ENCODE data around the gene CEBPA. TPM values are rescaled to one million over a fixed set of nuclear protein-coding genes. Genes with fewer than 3 reads are reported as not detected.

Gene CEBPA
- polyA plus RNA-seq, 1 donor (not counting 4 experiments of a cell fraction or from before 2014, with no cell fraction given) = 3.6 TPM

DNA sequence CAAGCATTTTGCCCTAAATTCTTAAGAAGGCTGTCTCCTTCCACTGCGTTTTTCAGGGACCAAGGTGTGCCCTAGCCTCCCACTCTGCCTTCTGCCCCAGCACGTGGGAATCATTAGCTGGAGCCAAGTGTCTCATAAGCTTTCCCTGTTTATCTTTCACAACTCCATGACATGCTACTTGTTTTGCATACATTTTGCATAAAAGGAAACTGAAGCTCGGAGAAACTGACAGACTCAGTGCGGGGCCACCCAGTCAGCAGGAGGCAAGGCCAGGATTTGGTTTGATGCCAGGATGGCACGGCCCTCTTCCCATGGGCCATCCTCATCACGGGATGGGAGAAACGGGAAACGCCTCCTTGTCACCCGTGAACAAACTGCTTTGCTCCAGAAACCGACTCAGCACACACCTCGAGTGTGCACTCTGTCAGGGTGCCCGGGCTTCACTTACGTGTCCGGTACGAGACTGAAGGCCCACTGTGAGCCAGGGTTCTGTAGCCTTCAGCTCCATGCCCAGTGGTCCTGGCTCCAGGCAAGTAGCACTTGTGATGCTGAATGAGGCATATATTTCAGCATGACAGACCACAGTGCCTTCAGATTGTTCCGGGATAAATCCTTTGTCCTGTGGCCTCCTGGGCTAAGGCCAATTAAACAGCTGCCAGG is 9.6 kb downstream of the CEBPA start:
- Histone ChIP-seq H3K4me2 (ENCODE audit: control insufficient read depth, extremely low read depth, insufficient read depth, low read depth, low read length) (peak overlapping the region; percentile 75), H3K4me1 (ENCODE audit: control insufficient read depth, extremely low read depth, insufficient read depth, low read length) (peaks cover 66% of the 10 kb centered on the region), H3K9me1 (ENCODE audit: control insufficient read depth, extremely low read depth, insufficient read depth, low read length) (no peaks in the 10 kb centered on the region), H3K27me3 (ENCODE audit: control insufficient read depth, extremely low read depth, insufficient read depth, low read length) (no peaks in the 10 kb centered on the region), H3K36me3 (ENCODE audit: control insufficient read depth in 2 of 2, extremely low read depth in 1 of 2, insufficient read depth in 2 of 2, low read length in 2 of 2) (no peaks in the 10 kb centered on the region), H3K27ac (ENCODE audit: control insufficient read depth, insufficient read depth, low read length) (peak overlapping the region; percentile 87), H3K9ac (ENCODE audit: control insufficient read depth, extremely low read depth, insufficient read depth, low read length) (peak overlapping the region; percentile 71), H4K20me1 (ENCODE audit: control insufficient read depth, extremely low read depth, insufficient read depth, low read length) (no peaks in the 10 kb centered on the region), H3K9me3 (ENCODE audit: control insufficient read depth, low read depth, low read length) (no peaks in the 10 kb centered on the region), H3K4me3 (ENCODE audit: control insufficient read depth in 2 of 3, extremely low read depth in 1 of 3, insufficient read depth in 2 of 3, low read depth in 1 of 3, low read length in 3 of 3) (peak overlapping the region in 1 of 3 experiments; percentile 17), H3K79me2 (ENCODE audit: control insufficient read depth, insufficient read depth, low read length) (no peaks in the 10 kb centered on the region), H2AFZ (ENCODE audit: control insufficient read depth, low read length) (peak overlapping the region; percentile 14)
- dilution Hi-C loops (cut with MboI; ENCODE audit: extremely low pct_ligation_motif_present, low sequenced_read_pairs) = no loop called here
- DNase-seq (ENCODE audit: low read depth, low spot score) (no peak), FAIRE-seq (no peak)
- no peak for TF ChIP-seq CTCF (optimal IDR thresholded peaks at IDR 0.05 in 1 of 3, IDR thresholded peaks at IDR 0.05 in 1 of 3, conservative IDR thresholded peaks at IDR 0.05 in 1 of 3; ENCODE audit: extremely low read depth in 1 of 3, insufficient read depth in 2 of 3, low read length in 3 of 3)

- Histone ChIP-seq H3K9me1 (ENCODE audit: control insufficient read depth, extremely low read depth, insufficient read depth, low read length) (no peaks in the 10 kb centered on the region), H3K27me3 (ENCODE audit: control insufficient read depth, extremely low read depth, insufficient read depth, low read length) (no peaks in the 10 kb centered on the region), H4K20me1 (ENCODE audit: control insufficient read depth, extremely low read depth, insufficient read depth, low read length) (no peaks in the 10 kb centered on the region), H3K9me3 (ENCODE audit: control insufficient read depth, low read depth, low read length) (no peaks in the 10 kb centered on the region), H3K79me2 (ENCODE audit: control insufficient read depth, insufficient read depth, low read length) (no peaks in the 10 kb centered on the region), H3K36me3 (ENCODE audit: control insufficient read depth in 2 of 2, extremely low read depth in 1 of 2, insufficient read depth in 2 of 2, low read length in 2 of 2) (no peaks in the 10 kb centered on the region), H3K27ac (ENCODE audit: control insufficient read depth, insufficient read depth, low read length) (peak overlapping the region; percentile 87), H3K4me2 (ENCODE audit: control insufficient read depth, extremely low read depth, insufficient read depth, low read depth, low read length) (peak overlapping the region; percentile 75), H3K4me1 (ENCODE audit: control insufficient read depth, extremely low read depth, insufficient read depth, low read length) (peaks cover 57% of the 10 kb centered on the region), H3K4me3 (ENCODE audit: control insufficient read depth in 2 of 3, extremely low read depth in 1 of 3, insufficient read depth in 2 of 3, low read depth in 1 of 3, low read length in 3 of 3) (no peak overlapping the region), H3K9ac (ENCODE audit: control insufficient read depth, extremely low read depth, insufficient read depth, low read length) (peak overlapping the region; percentile 71), H2AFZ (ENCODE audit: control insufficient read depth, low read length) (no peak overlapping the region)
- TF ChIP-seq EZH2 (IDR thresholded peaks at IDR 0.05; ENCODE audit: low read length) (no peak), CTCF (optimal IDR thresholded peaks at IDR 0.05 in 1 of 3, IDR thresholded peaks at IDR 0.05 in 1 of 3, conservative IDR thresholded peaks at IDR 0.05 in 1 of 3; ENCODE audit: extremely low read depth in 1 of 3, insufficient read depth in 2 of 3, low read length in 3 of 3) (no peak)
- FAIRE-seq (no peak), DNase-seq (ENCODE audit: low read depth, low spot score) (no peak)
- dilution Hi-C loops (cut with MboI; ENCODE audit: extremely low pct_ligation_motif_present, low sequenced_read_pairs) = no loop called here
Measured at GRCh38 chr19:33291623-33292534, 10.5 kb downstream of the CEBPA start.
